HG03354 (cell line): ENCODE results near the gene OR2F1.
A peak's percentile ranks its signal among the peaks of the same experiment; 100 is the strongest.

ENCODE experiments used
- ATAC-seq: cut with Tn5 transposase; IDR thresholded peaks from one replicate; pipeline ENCODE4 v1.9.1; 2021; ENCODE audit warnings: mild to moderate bottlenecking; ENCODE audit not compliant: unreplicated experiment, poor library complexity, severe bottlenecking

The OR2F1 gene

DNA sequence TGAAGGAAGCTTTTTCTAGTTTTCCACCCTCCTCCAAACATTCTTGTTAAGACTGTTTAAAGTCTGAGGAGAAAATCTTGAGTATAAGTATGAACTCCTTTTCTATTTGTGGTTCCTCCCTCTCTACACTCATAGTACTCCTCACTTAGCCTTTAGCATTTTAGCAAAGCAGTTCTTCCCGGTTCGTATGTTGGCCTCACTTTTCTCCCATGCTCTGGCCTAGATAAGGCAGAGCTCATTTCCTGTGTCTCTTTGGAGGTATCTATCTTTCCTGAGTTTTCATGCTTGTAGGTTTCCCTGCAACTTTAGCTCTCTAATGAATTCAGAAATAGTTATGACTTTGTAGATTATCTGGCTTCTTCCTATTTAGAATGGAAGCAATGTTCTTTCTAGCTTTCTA is 5.9 kb upstream of the OR2F1 start:
- ATAC-seq: no peak

DNA sequence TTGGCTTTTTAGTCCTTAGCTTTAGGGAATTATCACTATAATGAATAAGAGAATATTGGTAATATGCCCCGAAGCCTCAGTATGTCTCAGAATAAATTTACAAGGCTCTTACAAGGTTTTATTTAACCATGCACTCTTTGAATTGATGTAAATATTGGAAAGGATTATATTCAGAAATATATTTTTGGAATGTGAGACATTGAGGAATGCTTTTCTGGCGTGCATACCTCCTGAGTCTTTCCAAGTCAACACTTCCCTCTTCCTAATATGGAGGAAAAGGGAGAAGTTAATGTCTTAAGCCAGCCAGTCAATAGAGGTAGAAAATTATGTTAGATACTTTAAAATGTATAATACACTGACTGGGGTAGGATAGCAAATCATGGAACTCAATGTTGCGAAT is 1.2 kb upstream of the OR2F1 start:
- ATAC-seq: no peak

DNA sequence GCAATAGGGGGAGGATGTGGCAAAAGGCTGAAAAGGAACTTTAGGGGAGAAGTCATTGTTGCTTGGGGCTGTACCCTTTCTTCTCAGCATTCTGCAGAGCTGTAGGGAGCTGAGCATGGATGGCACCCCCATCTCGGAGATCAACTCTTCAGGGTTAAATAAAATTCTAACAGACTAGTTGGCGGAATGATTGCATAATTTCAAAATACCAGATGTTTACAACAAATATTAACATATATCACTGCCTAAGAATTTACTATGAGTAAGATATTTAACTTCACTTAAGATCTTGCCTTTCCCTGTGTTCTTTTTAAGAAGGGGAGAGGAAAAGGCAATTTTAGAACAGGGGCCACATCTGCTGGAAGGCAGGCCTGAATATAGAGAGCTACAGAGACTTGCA is 509 bp upstream of the OR2F1 start:
- ATAC-seq: no peak

DNA sequence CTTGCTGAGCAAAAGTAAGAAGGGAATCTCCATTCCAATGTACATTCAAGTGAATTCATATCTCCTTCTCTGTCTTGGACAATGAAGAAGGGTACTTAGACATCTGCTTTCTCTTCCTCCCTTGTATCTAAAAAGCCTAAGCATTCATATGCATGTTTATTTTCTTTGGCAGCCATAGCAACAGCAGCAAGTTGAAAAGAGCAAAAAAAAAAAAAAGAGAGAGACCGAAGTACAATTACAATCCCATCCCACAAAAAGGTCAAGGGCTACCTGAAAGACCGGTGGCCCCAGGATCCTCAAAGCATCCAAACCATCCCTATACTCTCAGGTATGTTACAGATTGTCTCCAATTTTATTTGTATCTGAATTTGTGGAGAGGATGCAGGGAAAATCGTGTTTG is 4.1 kb downstream of the OR2F1 start:
- ATAC-seq: no peak

DNA sequence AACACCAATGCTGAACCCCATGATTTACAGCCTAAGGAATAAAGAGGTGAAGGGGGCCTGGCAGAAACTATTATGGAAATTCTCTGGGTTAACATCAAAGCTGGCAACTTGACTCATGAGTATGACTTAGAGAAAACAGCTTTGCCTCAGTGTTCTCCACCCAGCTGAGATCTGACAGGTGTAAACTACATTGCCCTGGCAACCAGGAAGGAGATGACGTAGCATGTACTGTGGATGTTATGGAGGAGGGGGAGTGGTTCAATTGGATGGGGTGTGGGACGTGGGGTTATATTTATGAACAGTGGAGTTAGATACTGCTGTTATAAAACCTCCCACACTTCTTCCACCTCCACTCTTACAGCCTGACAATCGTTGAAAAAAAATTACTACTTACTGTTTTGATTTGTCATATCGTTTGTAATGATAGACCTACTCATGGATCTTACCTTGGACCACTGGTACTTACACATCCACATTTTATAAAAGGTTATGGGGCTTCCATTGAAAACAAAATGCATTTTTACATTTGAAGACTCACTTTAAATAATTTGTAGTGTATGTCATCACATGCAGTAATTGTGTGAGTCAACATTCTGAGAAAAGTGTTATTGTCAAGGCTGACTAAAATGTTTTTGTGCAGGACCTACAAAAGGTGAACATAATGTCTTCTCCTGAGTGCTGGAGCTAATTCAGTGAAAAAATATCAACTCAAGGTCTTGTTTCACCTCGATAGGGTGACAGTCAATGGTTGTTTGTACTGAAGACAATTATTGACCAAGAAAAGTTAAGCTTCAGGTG is 6.4 kb downstream of the OR2F1 start:
- ATAC-seq: no peak

DNA sequence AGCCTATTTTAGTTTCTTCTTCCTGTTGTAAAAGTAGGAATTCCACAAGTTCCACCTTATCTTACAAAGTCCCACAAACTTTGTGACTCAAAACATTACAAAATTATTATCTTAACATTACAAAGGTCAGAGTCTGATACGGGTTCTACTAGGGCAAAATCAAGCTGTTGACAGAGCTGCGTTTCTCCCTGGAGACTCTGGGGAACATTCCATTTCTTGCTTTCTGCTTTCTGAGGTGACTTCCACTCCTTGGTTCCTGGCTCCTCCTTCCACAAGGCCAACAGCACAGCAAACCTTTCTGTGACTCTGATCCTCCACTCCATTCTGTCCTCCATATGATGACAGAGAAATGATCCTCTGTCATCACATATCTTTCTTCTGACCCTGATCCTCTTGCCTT is 10.6 kb downstream of the OR2F1 start:
- ATAC-seq: no peak

DNA sequence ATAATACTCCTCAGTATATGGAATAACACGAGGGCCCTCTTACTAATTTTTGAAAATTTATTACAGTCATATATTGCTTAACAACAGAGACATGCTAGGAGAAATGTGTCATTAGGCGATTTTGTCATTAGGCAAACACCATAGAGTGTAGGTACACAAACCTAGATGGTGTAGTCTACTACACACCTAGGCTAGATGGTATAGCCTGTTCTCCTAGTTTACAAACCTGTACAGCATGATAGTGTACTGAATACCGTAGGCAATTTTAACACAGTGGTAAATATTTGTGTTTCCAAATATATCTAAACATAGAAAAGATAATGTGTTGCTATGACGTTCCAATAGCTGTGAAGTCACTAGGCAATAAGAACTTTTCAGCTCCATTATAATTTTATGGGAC is 12.8 kb downstream of the OR2F1 start:
- ATAC-seq: no peak

DNA sequence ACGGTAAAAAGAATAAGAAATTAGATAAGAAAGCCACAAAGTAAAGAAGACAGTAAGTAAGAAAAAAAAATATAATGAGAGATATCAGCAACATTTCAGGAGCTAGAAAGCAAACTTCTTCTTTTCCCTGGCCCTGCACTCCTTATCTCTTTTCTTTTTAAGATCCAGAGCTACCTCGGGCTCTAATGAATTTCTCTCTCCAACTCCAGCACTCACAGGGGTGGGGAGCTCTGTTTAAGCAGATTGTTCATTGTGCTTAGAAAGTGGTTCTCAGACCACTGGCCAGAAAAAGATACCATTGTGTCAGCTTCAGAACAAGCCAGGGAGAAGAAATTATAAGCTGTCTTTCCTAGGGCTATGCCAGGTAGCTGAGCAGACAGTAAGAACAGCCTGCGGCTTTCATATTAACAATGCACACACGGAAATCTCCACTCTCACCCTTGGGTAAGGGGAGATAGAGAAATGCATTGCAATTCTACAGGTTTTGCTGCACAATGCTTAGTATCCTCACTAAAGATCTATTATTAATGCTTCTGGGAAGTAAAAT is 19.3 kb downstream of the OR2F1 start:
- ATAC-seq: no peak

DNA sequence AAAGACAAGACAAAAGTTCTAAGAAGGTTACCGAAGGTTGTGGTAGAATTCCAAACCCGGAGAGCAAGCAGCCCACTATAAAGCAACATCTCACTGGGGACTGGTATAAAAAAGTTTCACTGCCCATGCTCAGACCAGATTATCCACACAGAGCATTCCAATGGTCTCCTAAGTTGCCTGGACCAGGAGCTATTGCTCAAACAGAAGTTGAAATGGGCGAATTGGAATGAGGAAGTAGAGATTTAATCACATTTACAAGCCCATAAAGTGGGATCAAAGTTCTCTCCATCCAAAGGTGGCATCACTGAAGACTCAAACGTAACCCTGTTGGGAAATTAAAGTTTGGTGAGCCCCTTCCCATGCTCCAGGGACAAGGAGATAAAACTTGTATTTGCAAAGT is 19.8 kb downstream of the OR2F1 start:
- no peak for ATAC-seq

DNA sequence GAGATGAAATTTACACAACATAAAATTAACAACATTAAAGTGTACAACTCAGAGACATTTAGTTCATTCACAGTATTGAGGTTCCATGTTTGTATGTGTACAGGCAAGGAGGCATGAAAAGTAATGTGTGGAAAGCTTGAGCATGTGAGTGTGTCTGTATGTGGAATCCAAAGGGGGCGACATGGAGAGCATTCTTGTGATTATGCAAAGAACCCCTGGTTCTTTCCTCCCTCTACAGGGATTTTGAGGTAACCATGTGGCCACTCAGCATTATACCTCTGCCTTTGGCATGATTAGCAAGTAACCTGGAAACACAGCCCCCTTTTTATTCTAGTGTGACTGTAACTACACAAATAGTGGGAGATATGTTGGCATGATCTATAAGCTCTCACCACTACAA is 21.0 kb downstream of the OR2F1 start:
- no peak for ATAC-seq

DNA sequence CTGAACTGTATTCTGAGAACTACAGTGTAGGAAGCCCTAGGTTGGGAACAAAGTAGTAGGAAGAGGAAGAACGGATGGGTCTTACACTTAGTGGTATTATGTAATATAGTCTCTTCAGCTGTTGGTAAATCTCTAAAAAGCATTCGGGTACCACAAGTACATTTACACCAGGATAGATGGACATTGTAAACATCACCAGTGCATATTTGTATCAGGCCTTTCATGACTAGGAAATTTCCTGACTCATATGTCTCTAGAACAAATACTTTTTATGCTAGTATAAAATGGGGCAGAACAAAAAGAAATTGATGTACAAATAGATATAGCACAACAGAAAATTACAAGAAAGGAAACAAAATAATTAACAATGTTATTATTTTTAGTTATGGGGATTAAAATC is 23.9 kb downstream of the OR2F1 start:
- ATAC-seq: no peak

DNA sequence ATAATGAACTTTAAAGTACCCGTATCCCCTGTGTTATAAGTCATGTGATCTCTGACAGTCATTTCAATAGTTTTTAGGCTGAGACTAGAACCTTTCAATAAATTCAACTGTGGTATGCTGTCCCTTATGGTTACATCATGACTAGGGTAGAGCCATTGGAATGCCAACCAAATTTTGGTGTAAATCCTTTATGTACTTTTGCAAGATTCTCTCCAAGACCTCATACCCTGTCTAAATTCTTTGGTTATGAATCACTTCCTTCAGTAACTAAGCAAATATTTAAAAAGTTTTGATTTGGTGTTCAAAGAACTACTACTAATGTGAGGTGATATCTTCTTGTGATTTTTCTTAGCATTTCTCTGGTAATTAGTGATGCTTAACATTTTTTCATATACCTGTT is 24.7 kb downstream of the OR2F1 start:
- ATAC-seq: no peak

DNA sequence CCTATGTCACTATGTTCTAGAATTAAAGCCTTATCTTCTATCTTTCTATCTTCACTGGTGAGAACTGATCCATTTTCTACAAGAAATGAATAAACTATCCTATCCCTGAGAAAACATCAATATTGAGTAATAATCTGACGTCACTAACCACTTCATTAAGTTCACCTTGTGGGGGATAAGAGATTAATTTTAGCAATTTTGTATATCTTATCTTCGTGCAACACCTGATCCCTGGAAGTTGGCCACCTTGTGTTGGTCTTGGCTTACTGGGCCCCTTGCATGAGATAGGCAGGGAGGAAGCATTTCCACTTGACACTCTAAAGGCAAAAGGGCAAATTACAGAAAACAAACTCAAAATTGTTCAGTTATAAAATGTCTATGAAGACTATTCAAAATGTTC is 25.4 kb downstream of the OR2F1 start:
- ATAC-seq: no peak

DNA sequence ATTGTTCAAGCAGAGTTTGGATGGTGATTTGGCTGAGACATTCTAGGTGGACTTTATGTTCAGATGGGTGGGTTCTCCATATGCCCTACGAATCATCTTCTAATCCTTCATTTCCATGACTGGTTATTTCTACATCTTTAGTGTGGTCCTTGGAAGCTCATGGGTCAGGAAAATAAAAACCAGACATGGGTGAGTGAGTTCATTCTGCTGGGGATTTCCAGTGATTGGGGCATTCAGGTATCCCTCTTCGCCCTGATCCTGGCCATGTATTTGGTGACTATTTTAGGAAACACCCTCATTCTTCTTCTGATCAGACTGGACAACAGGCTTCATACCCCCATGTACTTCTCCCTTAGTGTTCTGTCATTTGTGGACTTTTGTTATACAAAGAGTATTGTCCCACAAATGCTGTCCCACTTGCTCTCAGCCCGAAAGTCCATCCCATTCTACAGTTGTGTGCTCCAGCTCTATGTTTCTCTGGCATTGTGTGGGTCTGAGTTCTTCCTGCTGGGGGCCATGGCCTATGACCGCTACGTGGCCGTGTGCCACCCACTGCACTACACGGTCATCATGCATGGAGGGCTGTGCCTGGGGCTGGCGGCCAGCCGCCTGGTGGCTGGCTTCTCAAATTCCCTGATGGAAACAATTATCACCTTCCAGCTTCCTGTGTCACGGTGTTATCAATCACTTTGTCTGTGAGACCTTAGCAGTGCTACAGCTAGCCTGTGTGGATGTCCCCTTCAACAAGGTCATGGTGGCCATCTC is 26.3 kb downstream of the OR2F1 start:
- ATAC-seq: no peak

DNA sequence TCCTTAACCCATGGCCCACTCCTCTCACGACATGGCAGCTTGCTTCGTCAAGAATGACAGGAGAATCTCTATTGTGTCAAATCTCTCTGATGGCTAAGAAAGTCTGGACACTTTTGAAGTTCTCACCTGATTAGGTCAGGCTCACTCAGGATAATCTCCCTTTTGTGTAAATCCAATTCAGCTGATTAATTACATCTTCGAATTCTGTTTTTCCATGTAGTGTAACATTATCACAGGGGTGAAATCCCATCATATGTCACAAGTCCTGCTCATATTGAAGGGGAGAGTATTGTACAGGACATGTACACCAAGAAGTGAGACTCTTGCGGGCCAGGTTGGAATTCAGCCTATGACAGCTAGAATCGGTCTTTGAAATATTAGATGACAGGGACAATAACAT is 29.3 kb downstream of the OR2F1 start:
- ATAC-seq: no peak

DNA sequence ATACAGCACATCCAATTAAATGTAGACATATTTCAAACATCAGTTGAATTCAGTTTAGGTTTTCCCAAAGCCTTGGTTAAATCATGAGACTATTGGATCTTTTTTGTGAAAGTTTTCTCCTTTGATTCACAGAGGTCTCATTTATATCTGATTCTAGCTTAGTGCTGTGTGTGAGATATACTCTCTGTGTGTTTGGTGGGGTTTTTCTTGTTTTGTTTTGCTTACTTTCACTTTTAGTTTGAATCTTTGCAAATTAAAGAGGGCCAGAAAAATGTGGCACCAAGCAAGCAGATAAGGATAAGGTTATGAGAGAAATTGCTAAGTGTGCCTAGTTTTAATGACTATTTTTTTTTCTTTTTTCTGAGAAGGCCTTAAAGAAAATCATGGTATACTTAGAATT is 32.9 kb downstream of the OR2F1 start:
- ATAC-seq: peak; percentile 53

DNA sequence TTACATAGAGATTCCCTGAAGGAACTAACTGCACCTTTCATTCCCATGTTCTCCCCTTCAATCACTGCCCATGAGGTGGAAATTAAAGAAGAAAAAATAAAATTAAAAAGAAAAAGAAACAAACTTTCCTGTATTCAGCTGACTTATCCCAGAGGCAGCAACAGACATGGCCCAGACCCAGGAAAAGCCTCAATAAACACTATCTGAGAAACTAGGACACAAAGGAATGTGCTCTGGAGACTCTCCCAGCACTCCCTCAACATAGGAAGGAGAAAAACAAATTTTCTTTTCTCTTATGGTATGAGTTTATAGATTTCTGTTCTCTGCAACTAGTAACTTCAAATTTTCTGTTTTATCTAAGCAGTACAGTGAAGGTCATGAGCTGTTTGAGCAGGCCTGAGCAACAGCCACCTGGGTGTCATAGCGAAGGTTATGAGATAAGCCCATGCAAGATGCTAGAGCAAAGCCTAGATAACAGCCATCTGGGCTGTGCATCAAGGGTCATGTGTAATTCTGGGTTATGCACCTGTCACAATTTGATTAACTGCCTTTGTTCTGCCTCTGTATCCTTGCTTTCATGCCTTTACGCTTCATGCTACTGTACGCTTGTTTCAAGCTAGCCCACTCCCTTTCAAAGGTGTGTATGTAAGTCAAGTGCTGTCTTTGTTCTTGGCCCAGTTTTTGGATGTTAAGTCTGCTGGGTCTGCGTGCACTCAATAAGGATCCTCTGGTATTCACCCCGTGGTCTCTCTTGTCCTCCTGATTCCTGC is 34.5 kb downstream of the OR2F1 start:
- no peak for ATAC-seq

DNA sequence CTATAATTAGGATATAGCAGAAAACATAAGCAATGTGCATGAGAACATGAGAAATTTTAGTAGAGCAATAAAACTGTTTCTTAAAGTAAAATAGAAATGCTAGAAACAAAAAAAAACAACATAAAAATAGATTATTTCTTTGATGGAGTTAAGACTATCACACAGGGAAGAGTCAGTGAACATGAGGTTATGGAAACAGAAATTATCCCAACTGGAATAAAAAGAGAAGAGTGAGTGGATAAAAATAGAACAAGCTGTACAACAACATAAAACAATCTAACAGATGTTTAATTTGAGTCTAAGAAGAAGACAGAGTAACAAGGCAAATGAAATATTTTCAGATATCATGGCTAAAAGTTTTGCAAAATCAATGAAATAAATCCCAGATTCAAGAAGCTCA is 38.0 kb downstream of the OR2F1 start:
- ATAC-seq: no peak

DNA sequence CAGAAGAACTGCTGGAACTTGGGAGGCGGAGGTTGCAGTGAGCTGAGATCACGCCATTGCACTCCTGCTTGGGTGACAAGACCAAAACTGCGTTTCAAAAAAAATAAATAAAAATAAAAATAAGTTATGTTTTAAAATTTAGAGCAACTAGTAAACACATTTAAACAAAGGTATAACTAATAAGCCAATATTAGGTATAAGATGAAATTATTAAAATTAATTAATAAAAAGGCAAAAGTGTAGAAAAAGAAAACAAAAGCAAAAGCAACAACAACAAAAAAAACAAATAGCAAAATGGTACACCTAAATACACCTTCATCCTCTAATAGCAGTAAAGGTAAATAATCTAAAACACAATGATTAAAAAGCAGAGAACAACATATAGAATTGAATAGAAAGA is 39.3 kb downstream of the OR2F1 start:
- no peak for ATAC-seq

DNA sequence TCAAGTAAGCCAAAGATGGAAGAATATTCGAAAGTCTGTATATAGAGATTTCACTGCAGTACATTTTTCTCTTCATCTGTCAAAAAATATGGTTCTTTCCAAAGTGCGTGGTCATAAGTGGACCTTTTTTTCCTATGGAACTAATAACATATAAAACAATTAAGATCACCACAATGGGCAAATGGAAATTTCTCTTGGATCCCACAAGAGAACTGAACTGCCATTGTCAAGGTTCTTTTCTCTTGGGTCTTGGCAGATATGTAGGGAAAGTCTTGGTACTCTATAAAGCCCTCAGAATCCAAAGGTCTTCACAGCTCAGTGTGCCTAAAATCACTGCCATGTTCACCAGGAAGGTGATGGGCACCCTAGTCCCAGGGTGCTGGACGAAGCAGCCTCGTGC is 45.4 kb downstream of the OR2F1 start, which contains the start of gene OR6B1:
OR6B1 (plus strand) TSS at position 301 of the 400 bp plus-strand sequence. CDS start 3,677 bp downstream, outside the sequence.
- ATAC-seq: no peak
